HFFc6 (cell line): ENCODE data around the gene TUBA1C. TPM values are rescaled to one million over a fixed set of nuclear protein-coding genes. Genes with fewer than 3 reads are reported as not detected.
"Not testable (repeated sequence)": the region's sequence is repeated elsewhere in the genome, so short reads cannot be mapped to it uniquely, and the experiment has no call there.

Experiments used
- DNase-seq: peaks from one replicate; pipeline ENCODE4 v3.0.0-alpha.2; 2018
- H3K27ac Mint-ChIP-seq: 2 replicates; pipeline ENCODE4 v1.8.0; 2020; ENCODE audit warnings: mild to moderate bottlenecking, mixed read lengths
- H3K27me3 Mint-ChIP-seq: 2 replicates; pipeline ENCODE4 v1.8.0; 2021; ENCODE audit warnings: mild to moderate bottlenecking, moderate library complexity, mixed read lengths; ENCODE audit not compliant: insufficient read depth
- H3K36me3 Mint-ChIP-seq: 2 replicates; pipeline ENCODE4 v1.8.0; 2021; ENCODE audit warnings: low read depth, mixed read lengths
- H3K4me1 Mint-ChIP-seq: 2 replicates; pipeline ENCODE4 v1.8.0; 2020; ENCODE audit warnings: low read depth, mixed read lengths
- H3K4me3 Mint-ChIP-seq: 2 replicates; pipeline ENCODE4 v1.8.0; 2020; ENCODE audit warnings: mild to moderate bottlenecking, moderate library complexity, mixed read lengths
- H3K9me3 Mint-ChIP-seq: 2 replicates; pipeline ENCODE4 v1.8.0; 2020; ENCODE audit warnings: mild to moderate bottlenecking, mixed read lengths
- CTCF ChIP-seq: fragments of 200-600 bp; sonication (generic); IDR thresholded peaks from 2 replicates; pipeline ENCODE4 v1.5.0; 2021; ENCODE audit warnings: antibody characterized with exemption, mild to moderate bottlenecking
- total RNA-seq, 6 experiments: library from RNA; stranded (reverse); fragmentation: NEBNext Ultra II Directional; extraction: Animal tissue kit (Norgen Biotek cat#: 25700); gene quantifications; 2 replicates in 1 of 6; 3 replicates in 5 of 6; pipeline ENCODE4 v1.2.3, GENCODE V29; 2021

The TUBA1C gene
- total RNA-seq, 6 experiments from 2014 or later: 571 to 1,139 (median 936) TPM

GRCh38 chr12:49264466-49264872 is 413 bp upstream of the TUBA1C start:
- H3K27ac Mint-ChIP-seq: peak overlapping the region; percentile 96
- H3K27me3 Mint-ChIP-seq: peaks cover 23% of the 10 kb centered on the region
- H3K4me3 Mint-ChIP-seq: peak overlapping the region; percentile 92
- H3K9me3 Mint-ChIP-seq: peaks cover 30% of the 10 kb centered on the region
- no peak for DNase-seq
- no peak for TF ChIP-seq CTCF
- H3K4me1 Mint-ChIP-seq: peaks cover 66% of the 10 kb centered on the region
- peaks cover 39% of the 10 kb centered on the region for H3K36me3 Mint-ChIP-seq

GRCh38 chr12:49269191-49269590 is 4.3 kb downstream of the TUBA1C start:
- H3K27me3 Mint-ChIP-seq: peaks cover 28% of the 10 kb centered on the region
- peak overlapping the region; percentile 92 for H3K4me3 Mint-ChIP-seq
- H3K36me3 Mint-ChIP-seq: peaks cover 61% of the 10 kb centered on the region
- not testable (repeated sequence) for DNase-seq
- peak overlapping the region; percentile 96 for H3K27ac Mint-ChIP-seq
- H3K4me1 Mint-ChIP-seq: peaks cover 39% of the 10 kb centered on the region
- H3K9me3 Mint-ChIP-seq: peaks cover 30% of the 10 kb centered on the region

- Mint-ChIP-seq H3K27ac (peak overlapping the region; percentile 51), H3K36me3 (peaks cover 34% of the 10 kb centered on the region), H3K27me3 (peaks cover 7% of the 10 kb centered on the region), H3K4me3 (no peak overlapping the region; the same call in 1 of the 2 replicates), H3K4me1 (peaks cover 25% of the 10 kb centered on the region), H3K9me3 (no peaks in the 10 kb centered on the region)
- no peak for DNase-seq
- no peak for TF ChIP-seq CTCF
Observed at GRCh38 chr12:49272790-49273725, 8.2 kb downstream of the TUBA1C start.

- Mint-ChIP-seq H3K36me3 (peaks cover 28% of the 10 kb centered on the region), H3K4me3 (no peak overlapping the region), H3K4me1 (peaks cover 17% of the 10 kb centered on the region), H3K27ac (no peak overlapping the region; the same call in 1 of the 2 replicates), H3K9me3 (no peaks in the 10 kb centered on the region), H3K27me3 (peaks cover 7% of the 10 kb centered on the region)
- DNase-seq: no peak
- TF ChIP-seq CTCF: no peak; the same call in 1 of the 2 replicates
Observed at GRCh38 chr12:49273726-49274395, 9.0 kb downstream of the TUBA1C start.

- Mint-ChIP-seq H3K4me1 (peaks cover 10% of the 10 kb centered on the region), H3K36me3 (peaks cover 22% of the 10 kb centered on the region), H3K27me3 (peaks cover 7% of the 10 kb centered on the region), H3K4me3 (peak overlapping the region; percentile 5; the same call in 1 of the 2 replicates), H3K27ac (peak overlapping the region; percentile 0; the same call in 1 of the 2 replicates), H3K9me3 (no peaks in the 10 kb centered on the region)
- DNase-seq: no peak
- no peak for TF ChIP-seq CTCF
Observed at GRCh38 chr12:49274396-49275069, 9.7 kb downstream of the TUBA1C start.
